ENCODE measurements around the gene FOXP1.

FOXP1 gene

GRCh38 chr3:71621825-71622537 is 38.5 kb upstream of the FOXP1 start:
- H3K27ac ChIP-seq = no peak overlapping the region
- H3K27me3 ChIP-seq (replicated peaks) = no peaks in the 10 kb centered on the region
- in situ Hi-C loops (cut with HindIII; ENCODE audit: low pct_ligation_motif_present, low sequenced_read_pairs) = no loop called here
- no peak for TF ChIP-seq CTCF (IDR thresholded peaks at IDR 0.05; ENCODE audit: low read depth, low read length, missing control alignments)
- H3K36me3 ChIP-seq (replicated peaks) = no peaks in the 10 kb centered on the region
- no peak for DNase-seq
- H3K4me3 ChIP-seq (ENCODE audit: low read depth, low read length) = no peak overlapping the region

- Histone ChIP-seq H3K36me3 (replicated peaks) (no peaks in the 10 kb centered on the region), H3K27me3 (replicated peaks) (no peaks in the 10 kb centered on the region), H3K4me3 (ENCODE audit: low read depth, low read length) (no peak overlapping the region), H3K27ac (no peak overlapping the region)
- in situ Hi-C loops (cut with HindIII; ENCODE audit: low pct_ligation_motif_present, low sequenced_read_pairs) = no loop called here
- TF ChIP-seq CTCF (IDR thresholded peaks at IDR 0.05; ENCODE audit: low read depth, low read length, missing control alignments) = no peak
- no peak for DNase-seq
These were observed 35.0 kb upstream of the FOXP1 start for GRCh38 chr3:71618538-71618937.

- no peaks in the 10 kb centered on the region for H3K36me3 ChIP-seq (replicated peaks)
- no peak overlapping the region for H3K27ac ChIP-seq
- H3K4me3 ChIP-seq (ENCODE audit: low read depth, low read length) = no peak overlapping the region
- no peak for TF ChIP-seq CTCF (IDR thresholded peaks at IDR 0.05; ENCODE audit: low read depth, low read length, missing control alignments)
- in situ Hi-C loops (cut with HindIII; ENCODE audit: low pct_ligation_motif_present, low sequenced_read_pairs) = no loop called here
- no peaks in the 10 kb centered on the region for H3K27me3 ChIP-seq (replicated peaks)
- no peak for DNase-seq
These were observed 33.1 kb upstream of the FOXP1 start for GRCh38 chr3:71616571-71617021.

GRCh38 chr3:71614869-71615268 is 31.3 kb upstream of the FOXP1 start:
- no peak for DNase-seq
- H3K27ac ChIP-seq = no peak overlapping the region
- in situ Hi-C loops (cut with HindIII; ENCODE audit: low pct_ligation_motif_present, low sequenced_read_pairs) = no loop called here
- H3K36me3 ChIP-seq (replicated peaks) = no peaks in the 10 kb centered on the region
- no peak for TF ChIP-seq CTCF (IDR thresholded peaks at IDR 0.05; ENCODE audit: low read depth, low read length, missing control alignments)
- H3K4me3 ChIP-seq (ENCODE audit: low read depth, low read length) = no peak overlapping the region
- H3K27me3 ChIP-seq (replicated peaks) = no peaks in the 10 kb centered on the region

- no peak for TF ChIP-seq CTCF (IDR thresholded peaks at IDR 0.05; ENCODE audit: low read depth, low read length, missing control alignments)
- DNase-seq = no peak
- H3K27me3 ChIP-seq (replicated peaks) = no peaks in the 10 kb centered on the region
- no peaks in the 10 kb centered on the region for H3K36me3 ChIP-seq (replicated peaks)
- no peak overlapping the region for H3K27ac ChIP-seq
- in situ Hi-C loops (cut with HindIII; ENCODE audit: low pct_ligation_motif_present, low sequenced_read_pairs) = no loop called here
- no peak overlapping the region for H3K4me3 ChIP-seq (ENCODE audit: low read depth, low read length)
These were observed 30.9 kb upstream of the FOXP1 start for GRCh38 chr3:71614426-71614825.

- Histone ChIP-seq H3K4me3 (ENCODE audit: low read depth, low read length) (no peak overlapping the region), H3K27me3 (replicated peaks) (no peaks in the 10 kb centered on the region)
These were observed 27.6 kb upstream of the FOXP1 start for GRCh38 chr3:71611099-71611498.

More at GRCh38 chr3:71611099-71611498, 27.6 kb upstream of the FOXP1 start:
- DNase-seq = no peak
- Histone ChIP-seq H3K27ac (no peak overlapping the region), H3K36me3 (replicated peaks) (no peaks in the 10 kb centered on the region)
- in situ Hi-C loops (cut with HindIII; ENCODE audit: low pct_ligation_motif_present, low sequenced_read_pairs) = no loop called here
- TF ChIP-seq CTCF (IDR thresholded peaks at IDR 0.05; ENCODE audit: low read depth, low read length, missing control alignments) = no peak
